ENCODE measurements around the gene PPM1E.

DNA sequence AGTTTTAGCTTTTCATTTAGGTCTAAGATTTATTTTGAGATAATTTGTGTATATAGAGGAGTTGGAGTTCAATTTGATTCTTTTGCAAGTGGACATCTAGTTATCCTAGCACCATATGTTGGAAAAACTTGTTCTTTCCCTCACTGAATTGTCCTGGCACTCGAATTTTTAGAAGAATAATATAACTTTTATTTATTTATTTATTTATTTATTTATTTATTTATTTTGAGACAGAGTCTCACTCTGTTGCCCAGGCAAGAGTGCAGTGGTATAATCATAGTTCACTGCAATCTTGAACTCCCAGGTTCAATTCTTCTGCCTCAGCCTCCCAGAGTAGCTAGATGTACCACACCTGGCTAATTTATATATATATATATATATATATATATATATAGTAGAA, 29.4 kb downstream of the PPM1E start:
- TF ChIP-seq POLR2AphosphoS5 (IDR thresholded peaks at IDR 0.05; ENCODE audit: low read depth, low read length) (no peak), SIN3A (IDR thresholded peaks at IDR 0.05; ENCODE audit: borderline replicate concordance, insufficient read depth, low read length) (no peak)
- TF ChIP-seq, protein P1, sequence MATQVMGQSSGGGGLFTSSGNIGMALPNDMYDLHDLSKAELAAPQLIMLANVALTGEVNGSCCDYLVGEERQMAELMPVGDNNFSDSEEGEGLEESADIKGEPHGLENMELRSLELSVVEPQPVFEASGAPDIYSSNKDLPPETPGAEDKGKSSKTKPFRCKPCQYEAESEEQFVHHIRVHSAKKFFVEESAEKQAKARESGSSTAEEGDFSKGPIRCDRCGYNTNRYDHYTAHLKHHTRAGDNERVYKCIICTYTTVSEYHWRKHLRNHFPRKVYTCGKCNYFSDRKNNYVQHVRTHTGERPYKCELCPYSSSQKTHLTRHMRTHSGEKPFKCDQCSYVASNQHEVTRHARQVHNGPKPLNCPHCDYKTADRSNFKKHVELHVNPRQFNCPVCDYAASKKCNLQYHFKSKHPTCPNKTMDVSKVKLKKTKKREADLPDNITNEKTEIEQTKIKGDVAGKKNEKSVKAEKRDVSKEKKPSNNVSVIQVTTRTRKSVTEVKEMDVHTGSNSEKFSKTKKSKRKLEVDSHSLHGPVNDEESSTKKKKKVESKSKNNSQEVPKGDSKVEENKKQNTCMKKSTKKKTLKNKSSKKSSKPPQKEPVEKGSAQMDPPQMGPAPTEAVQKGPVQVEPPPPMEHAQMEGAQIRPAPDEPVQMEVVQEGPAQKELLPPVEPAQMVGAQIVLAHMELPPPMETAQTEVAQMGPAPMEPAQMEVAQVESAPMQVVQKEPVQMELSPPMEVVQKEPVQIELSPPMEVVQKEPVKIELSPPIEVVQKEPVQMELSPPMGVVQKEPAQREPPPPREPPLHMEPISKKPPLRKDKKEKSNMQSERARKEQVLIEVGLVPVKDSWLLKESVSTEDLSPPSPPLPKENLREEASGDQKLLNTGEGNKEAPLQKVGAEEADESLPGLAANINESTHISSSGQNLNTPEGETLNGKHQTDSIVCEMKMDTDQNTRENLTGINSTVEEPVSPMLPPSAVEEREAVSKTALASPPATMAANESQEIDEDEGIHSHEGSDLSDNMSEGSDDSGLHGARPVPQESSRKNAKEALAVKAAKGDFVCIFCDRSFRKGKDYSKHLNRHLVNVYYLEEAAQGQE (IDR thresholded peaks at IDR 0.05; ENCODE audit: insufficient read depth in 1 of 2, low read depth in 2 of 2, low read length in 2 of 2), result no peak
